ENCODE data around the gene WDFY3. TPM values are rescaled to one million over a fixed set of nuclear protein-coding genes. Genes with fewer than 3 reads are reported as not detected.

Gene WDFY3
- polyA plus RNA-seq, 1 donor (not counting 4 experiments of a cell fraction or from before 2014, with no cell fraction given), result 28.5 TPM

GRCh38 chr4:84691170-84691691, 275.3 kb downstream of the WDFY3 start:
- Histone ChIP-seq H3K79me2 (ENCODE audit: control insufficient read depth, insufficient read depth, low read length) (no peaks in the 10 kb centered on the region), H3K27ac (ENCODE audit: control insufficient read depth, insufficient read depth, low read length) (peak overlapping the region; percentile 65), H4K20me1 (ENCODE audit: control insufficient read depth, extremely low read depth, insufficient read depth, low read length) (no peaks in the 10 kb centered on the region), H3K27me3 (ENCODE audit: control insufficient read depth, extremely low read depth, insufficient read depth, low read length) (no peaks in the 10 kb centered on the region), H3K4me2 (ENCODE audit: control insufficient read depth, extremely low read depth, insufficient read depth, low read depth, low read length) (peak overlapping the region; percentile 82), H3K9me3 (ENCODE audit: control insufficient read depth, low read depth, low read length) (no peaks in the 10 kb centered on the region), H3K9me1 (ENCODE audit: control insufficient read depth, extremely low read depth, insufficient read depth, low read length) (no peaks in the 10 kb centered on the region), H3K4me3 (ENCODE audit: control insufficient read depth in 2 of 3, extremely low read depth in 1 of 3, insufficient read depth in 2 of 3, low read depth in 1 of 3, low read length in 3 of 3) (peak overlapping the region in 2 of 3 experiments; percentile 9 to 37), H2AFZ (ENCODE audit: control insufficient read depth, low read length) (no peak overlapping the region), H3K36me3 (ENCODE audit: control insufficient read depth in 2 of 2, extremely low read depth in 1 of 2, insufficient read depth in 2 of 2, low read length in 2 of 2) (peaks cover 14 to 24% of the 10 kb centered on the region in 2 experiments), H3K4me1 (ENCODE audit: control insufficient read depth, extremely low read depth, insufficient read depth, low read length) (peaks cover 25% of the 10 kb centered on the region), H3K9ac (ENCODE audit: control insufficient read depth, extremely low read depth, insufficient read depth, low read length) (peak overlapping the region; percentile 13)
- FAIRE-seq, result peak; percentile 96
- no peak for TF ChIP-seq EZH2 (IDR thresholded peaks at IDR 0.05; ENCODE audit: low read length)
- no peak for TF ChIP-seq CTCF (optimal IDR thresholded peaks at IDR 0.05 in 1 of 3, IDR thresholded peaks at IDR 0.05 in 1 of 3, conservative IDR thresholded peaks at IDR 0.05 in 1 of 3; ENCODE audit: extremely low read depth in 1 of 3, insufficient read depth in 2 of 3, low read length in 3 of 3)
- dilution Hi-C loops (cut with MboI; ENCODE audit: extremely low pct_ligation_motif_present, low sequenced_read_pairs), result no loop called here
- DNase-seq (ENCODE audit: low read depth, low spot score), result peak; percentile 88

GRCh38 chr4:84690481-84690880, 276.0 kb downstream of the WDFY3 start:
- H3K9me1 ChIP-seq (ENCODE audit: control insufficient read depth, extremely low read depth, insufficient read depth, low read length), result no peaks in the 10 kb centered on the region
- FAIRE-seq (peak; percentile 26), DNase-seq (ENCODE audit: low read depth, low spot score) (no peak)
- H3K9me3 ChIP-seq (ENCODE audit: control insufficient read depth, low read depth, low read length), result no peaks in the 10 kb centered on the region
- H3K36me3 ChIP-seq (ENCODE audit: control insufficient read depth in 2 of 2, extremely low read depth in 1 of 2, insufficient read depth in 2 of 2, low read length in 2 of 2), result peaks cover 15 to 24% of the 10 kb centered on the region in 2 experiments
- no peak overlapping the region for H2AFZ ChIP-seq (ENCODE audit: control insufficient read depth, low read length)
- no peak overlapping the region for H3K9ac ChIP-seq (ENCODE audit: control insufficient read depth, extremely low read depth, insufficient read depth, low read length)
- H3K4me2 ChIP-seq (ENCODE audit: control insufficient read depth, extremely low read depth, insufficient read depth, low read depth, low read length), result peak overlapping the region; percentile 82
- H3K27ac ChIP-seq (ENCODE audit: control insufficient read depth, insufficient read depth, low read length), result peak overlapping the region; percentile 65
- H3K4me3 ChIP-seq (ENCODE audit: control insufficient read depth in 2 of 3, extremely low read depth in 1 of 3, insufficient read depth in 2 of 3, low read depth in 1 of 3, low read length in 3 of 3), result peak overlapping the region in 1 of 3 experiments; percentile 37
- H3K79me2 ChIP-seq (ENCODE audit: control insufficient read depth, insufficient read depth, low read length), result no peaks in the 10 kb centered on the region
- H3K4me1 ChIP-seq (ENCODE audit: control insufficient read depth, extremely low read depth, insufficient read depth, low read length), result peaks cover 25% of the 10 kb centered on the region
- H4K20me1 ChIP-seq (ENCODE audit: control insufficient read depth, extremely low read depth, insufficient read depth, low read length), result no peaks in the 10 kb centered on the region
- dilution Hi-C loops (cut with MboI; ENCODE audit: extremely low pct_ligation_motif_present, low sequenced_read_pairs), result no loop called here
- TF ChIP-seq EZH2 (IDR thresholded peaks at IDR 0.05; ENCODE audit: low read length) (no peak), CTCF (optimal IDR thresholded peaks at IDR 0.05 in 1 of 3, IDR thresholded peaks at IDR 0.05 in 1 of 3, conservative IDR thresholded peaks at IDR 0.05 in 1 of 3; ENCODE audit: extremely low read depth in 1 of 3, insufficient read depth in 2 of 3, low read length in 3 of 3) (no peak)
- no peaks in the 10 kb centered on the region for H3K27me3 ChIP-seq (ENCODE audit: control insufficient read depth, extremely low read depth, insufficient read depth, low read length)
